ENCODE data around the gene MTCL1. TPM values are rescaled to one million over a fixed set of nuclear protein-coding genes. Genes with fewer than 3 reads are reported as not detected.

MTCL1 gene
- total and polyA plus RNA-seq, 10 of the 15 experiments (the other 5 are each of a cell fraction or from before 2014, with no cell fraction given) = 0.03 to 0.36 (median 0.13) TPM; not detected in 4

DNA sequence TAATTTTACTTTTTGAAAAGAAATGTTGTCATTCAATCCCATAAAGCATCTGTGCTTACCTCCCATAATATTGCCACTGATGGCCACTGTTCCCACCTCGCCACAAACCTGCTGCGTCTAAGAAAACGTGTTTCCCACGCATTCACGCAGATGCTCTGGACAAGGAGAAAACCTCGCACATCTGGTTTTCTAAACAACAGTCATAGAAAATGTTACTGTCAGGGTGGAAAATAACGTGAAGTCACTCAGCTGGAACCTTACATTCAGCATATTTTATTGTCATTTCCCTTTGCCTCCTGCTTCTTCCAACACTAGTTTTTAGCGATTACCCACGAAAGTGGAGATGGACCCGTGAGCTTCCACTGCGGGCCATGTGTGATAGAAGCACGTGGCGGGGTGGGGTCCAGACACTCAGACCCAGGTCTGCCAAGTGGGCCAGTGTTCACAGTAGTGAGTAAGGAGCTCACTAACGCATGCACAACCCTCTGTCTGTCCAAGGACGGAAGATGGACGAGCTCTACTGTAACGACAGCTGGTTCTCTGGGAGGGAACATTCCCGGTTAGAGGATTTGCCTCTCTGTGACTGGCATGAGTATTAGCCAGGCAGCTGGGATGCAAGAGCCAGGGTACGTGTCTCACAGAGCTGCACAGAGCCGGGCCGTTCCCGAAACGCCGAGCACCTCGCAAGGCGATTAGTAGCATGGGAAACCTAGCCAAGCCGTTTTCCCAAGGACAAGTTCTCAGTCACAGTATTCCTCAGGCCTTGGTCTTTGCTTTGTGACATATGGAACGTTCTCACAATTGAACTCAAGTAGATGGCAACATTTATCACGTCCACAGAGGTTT, 94.5 kb downstream of the MTCL1 start (continued):
- TF ChIP-seq, protein P1, sequence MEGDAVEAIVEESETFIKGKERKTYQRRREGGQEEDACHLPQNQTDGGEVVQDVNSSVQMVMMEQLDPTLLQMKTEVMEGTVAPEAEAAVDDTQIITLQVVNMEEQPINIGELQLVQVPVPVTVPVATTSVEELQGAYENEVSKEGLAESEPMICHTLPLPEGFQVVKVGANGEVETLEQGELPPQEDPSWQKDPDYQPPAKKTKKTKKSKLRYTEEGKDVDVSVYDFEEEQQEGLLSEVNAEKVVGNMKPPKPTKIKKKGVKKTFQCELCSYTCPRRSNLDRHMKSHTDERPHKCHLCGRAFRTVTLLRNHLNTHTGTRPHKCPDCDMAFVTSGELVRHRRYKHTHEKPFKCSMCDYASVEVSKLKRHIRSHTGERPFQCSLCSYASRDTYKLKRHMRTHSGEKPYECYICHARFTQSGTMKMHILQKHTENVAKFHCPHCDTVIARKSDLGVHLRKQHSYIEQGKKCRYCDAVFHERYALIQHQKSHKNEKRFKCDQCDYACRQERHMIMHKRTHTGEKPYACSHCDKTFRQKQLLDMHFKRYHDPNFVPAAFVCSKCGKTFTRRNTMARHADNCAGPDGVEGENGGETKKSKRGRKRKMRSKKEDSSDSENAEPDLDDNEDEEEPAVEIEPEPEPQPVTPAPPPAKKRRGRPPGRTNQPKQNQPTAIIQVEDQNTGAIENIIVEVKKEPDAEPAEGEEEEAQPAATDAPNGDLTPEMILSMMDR (IDR thresholded peaks at IDR 0.05 in 2 of 3, conservative IDR thresholded peaks at IDR 0.05 in 1 of 3; ENCODE audit: control insufficient read depth in 2 of 3, extremely low read depth in 1 of 3, insufficient read depth in 1 of 3, low read depth in 3 of 3, low read length in 3 of 3) = no peak
- no peak for TF ChIP-seq CBFB (IDR thresholded peaks at IDR 0.05; ENCODE audit: low read depth)
- no peak for TF ChIP-seq EP300 (IDR thresholded peaks at IDR 0.05; ENCODE audit: borderline replicate concordance in 1 of 2, control insufficient read depth in 1 of 2, low read depth in 2 of 2, low read length in 2 of 2)
- TF ChIP-seq, protein P2, sequence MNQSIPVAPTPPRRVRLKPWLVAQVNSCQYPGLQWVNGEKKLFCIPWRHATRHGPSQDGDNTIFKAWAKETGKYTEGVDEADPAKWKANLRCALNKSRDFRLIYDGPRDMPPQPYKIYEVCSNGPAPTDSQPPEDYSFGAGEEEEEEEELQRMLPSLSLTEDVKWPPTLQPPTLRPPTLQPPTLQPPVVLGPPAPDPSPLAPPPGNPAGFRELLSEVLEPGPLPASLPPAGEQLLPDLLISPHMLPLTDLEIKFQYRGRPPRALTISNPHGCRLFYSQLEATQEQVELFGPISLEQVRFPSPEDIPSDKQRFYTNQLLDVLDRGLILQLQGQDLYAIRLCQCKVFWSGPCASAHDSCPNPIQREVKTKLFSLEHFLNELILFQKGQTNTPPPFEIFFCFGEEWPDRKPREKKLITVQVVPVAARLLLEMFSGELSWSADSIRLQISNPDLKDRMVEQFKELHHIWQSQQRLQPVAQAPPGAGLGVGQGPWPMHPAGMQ (IDR thresholded peaks at IDR 0.05; ENCODE audit: borderline replicate concordance) = no peak

DNA sequence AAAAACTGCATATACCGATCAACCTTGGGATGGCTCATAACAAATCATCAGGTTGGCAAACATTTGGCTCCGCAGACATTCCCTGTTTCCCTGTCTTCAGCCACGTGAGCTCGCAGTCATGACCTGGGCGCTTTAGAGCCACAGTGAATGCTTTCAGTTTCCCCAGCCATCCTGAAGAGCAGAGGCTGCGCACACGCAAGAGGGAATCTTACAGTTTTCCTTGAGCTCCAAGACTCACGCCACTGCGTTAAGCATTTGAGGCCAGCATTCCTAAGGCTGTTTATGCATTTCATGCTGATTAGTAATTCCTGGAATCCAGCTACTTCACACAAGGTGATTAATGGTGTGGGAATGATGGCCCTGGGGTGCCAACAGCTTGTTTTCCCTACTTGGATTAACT, 95.1 kb downstream of the MTCL1 start:
- Histone ChIP-seq H2AFZ (ENCODE audit: control insufficient read depth, low read depth, low read length) (no peak overlapping the region), H3K4me1 (ENCODE audit: control insufficient read depth, insufficient read depth, low read length) (no peaks in the 10 kb centered on the region), H3K4me3 (no peak overlapping the region), H3K9ac (ENCODE audit: control insufficient read depth, insufficient read depth, low read length) (no peak overlapping the region), H3K27me3 (replicated peaks in 1 of 2; ENCODE audit: control insufficient read depth in 2 of 2, insufficient read depth in 2 of 2, low read length in 1 of 2) (no peaks in the 10 kb centered on the region), H3K27ac (ENCODE audit: control insufficient read depth, insufficient read depth) (no peak overlapping the region), H3K79me2 (ENCODE audit: control insufficient read depth, insufficient read depth, low read length) (no peaks in the 10 kb centered on the region), H4K20me1 (ENCODE audit: control insufficient read depth, insufficient read depth) (no peaks in the 10 kb centered on the region), H3K9me3 (replicated peaks; ENCODE audit: control insufficient read depth, insufficient read depth, low read length) (no peaks in the 10 kb centered on the region), H3K36me3 (ENCODE audit: control insufficient read depth in 2 of 2, insufficient read depth in 2 of 2, low read length in 1 of 2) (no peaks in the 10 kb centered on the region), H3K4me2 (ENCODE audit: control insufficient read depth, insufficient read depth) (no peak overlapping the region)
- ATAC-seq (no peak), DNase-seq (ENCODE audit: low read depth, low spot score) (no peak), FAIRE-seq (no peak)
- no TSS peak for BruUV-seq (replicated peaks)
- SMC1A ChIA-PET (ENCODE audit: uncharacterized antibody, unreplicated experiment) = interaction anchor here (1.0 kb wide), 1 partner anchor 184 kb away, joined by 3 read pairs; no protein-coding TSS in a partner anchor
- WGBS (ENCODE audit: insufficient coverage, insufficient replicate concordance, low lambda C conversion rate, missing lambda C conversion rate) = 61% methylated on average over 9 of the region's 9 CpGs
- intact Hi-C loops (cut with micrococcal nuclease; ENCODE audit: unreplicated experiment) (no loop called here), in situ Hi-C loops (cut with MboI) (no loop called here)
- POLR2A ChIA-PET = no interaction called here
- TF ChIP-seq, protein P3, sequence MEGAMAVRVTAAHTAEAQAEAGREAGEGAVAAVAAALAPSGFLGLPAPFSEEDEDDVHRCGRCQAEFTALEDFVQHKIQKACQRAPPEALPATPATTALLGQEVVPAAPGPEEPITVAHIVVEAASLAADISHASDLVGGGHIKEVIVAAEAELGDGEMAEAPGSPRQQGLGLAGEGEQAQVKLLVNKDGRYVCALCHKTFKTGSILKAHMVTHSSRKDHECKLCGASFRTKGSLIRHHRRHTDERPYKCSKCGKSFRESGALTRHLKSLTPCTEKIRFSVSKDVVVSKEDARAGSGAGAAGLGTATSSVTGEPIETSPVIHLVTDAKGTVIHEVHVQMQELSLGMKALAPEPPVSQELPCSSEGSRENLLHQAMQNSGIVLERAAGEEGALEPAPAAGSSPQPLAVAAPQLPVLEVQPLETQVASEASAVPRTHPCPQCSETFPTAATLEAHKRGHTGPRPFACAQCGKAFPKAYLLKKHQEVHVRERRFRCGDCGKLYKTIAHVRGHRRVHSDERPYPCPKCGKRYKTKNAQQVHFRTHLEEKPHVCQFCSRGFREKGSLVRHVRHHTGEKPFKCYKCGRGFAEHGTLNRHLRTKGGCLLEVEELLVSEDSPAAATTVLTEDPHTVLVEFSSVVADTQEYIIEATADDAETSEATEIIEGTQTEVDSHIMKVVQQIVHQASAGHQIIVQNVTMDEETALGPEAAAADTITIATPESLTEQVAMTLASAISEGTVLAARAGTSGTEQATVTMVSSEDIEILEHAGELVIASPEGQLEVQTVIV (IDR thresholded peaks at IDR 0.05; ENCODE audit: borderline replicate concordance, partially characterized antibody) = no peak
- TF ChIP-seq BRCA1 (IDR thresholded peaks at IDR 0.05; ENCODE audit: low read depth, low read length) = no peak
- TF ChIP-seq CHD1 (IDR thresholded peaks at IDR 0.05; ENCODE audit: low read depth, low read length) = no peak
- TF ChIP-seq STAT1 (conservative IDR thresholded peaks at IDR 0.05) = no peak
- TF ChIP-seq, protein P4, sequence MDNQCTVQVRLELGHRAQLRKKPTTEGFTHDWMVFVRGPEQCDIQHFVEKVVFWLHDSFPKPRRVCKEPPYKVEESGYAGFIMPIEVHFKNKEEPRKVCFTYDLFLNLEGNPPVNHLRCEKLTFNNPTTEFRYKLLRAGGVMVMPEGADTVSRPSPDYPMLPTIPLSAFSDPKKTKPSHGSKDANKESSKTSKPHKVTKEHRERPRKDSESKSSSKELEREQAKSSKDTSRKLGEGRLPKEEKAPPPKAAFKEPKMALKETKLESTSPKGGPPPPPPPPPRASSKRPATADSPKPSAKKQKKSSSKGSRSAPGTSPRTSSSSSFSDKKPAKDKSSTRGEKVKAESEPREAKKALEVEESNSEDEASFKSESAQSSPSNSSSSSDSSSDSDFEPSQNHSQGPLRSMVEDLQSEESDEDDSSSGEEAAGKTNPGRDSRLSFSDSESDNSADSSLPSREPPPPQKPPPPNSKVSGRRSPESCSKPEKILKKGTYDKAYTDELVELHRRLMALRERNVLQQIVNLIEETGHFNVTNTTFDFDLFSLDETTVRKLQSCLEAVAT (IDR thresholded peaks at IDR 0.05) = no peak
- no peak for TF ChIP-seq RELA (IDR thresholded peaks at IDR 0.05; ENCODE audit: borderline replicate concordance, partially characterized antibody)
- TF ChIP-seq ZNF24 (IDR thresholded peaks at IDR 0.05) = no peak
- TF ChIP-seq CHD2 (IDR thresholded peaks at IDR 0.05; ENCODE audit: borderline replicate concordance, low read depth, low read length) = no peak
- TF ChIP-seq NBN (IDR thresholded peaks at IDR 0.05) = no peak
- TF ChIP-seq TCF3 (IDR thresholded peaks at IDR 0.05; ENCODE audit: borderline replicate concordance, insufficient read depth, low read depth, low read length) = no peak
- CTCF ChIA-PET = no interaction called here
- RAD21 ChIA-PET (ENCODE audit: unreplicated experiment) = no interaction called here

Data from GM12878 (cell line).